Renal pelvis (tissue), 4 donors: ENCODE results near the gene INSRR. TPM values are rescaled to one million over a fixed set of nuclear protein-coding genes. Genes with fewer than 3 reads are reported as not detected.

ENCODE experiments used
- DNase-seq: peaks from one replicate; pipeline ENCODE4 v3.0.0-alpha.2; 2013
- polyA plus RNA-seq, 3 donors: library from polyadenylated mRNA; unstranded; fragments of 120-200 nt; gene quantifications; one replicate each; pipeline ENCODE4 v1.2.1, GENCODE V29; 2013; ENCODE audit not compliant: insufficient read length in 3 of 3

The INSRR gene
- polyA plus RNA-seq, 3 donors = 1.6 to 3.0 (median 2.0) TPM

- DNase-seq = no peak
These were observed 7.0 kb downstream of the INSRR start for GRCh38 chr1:156851779-156852417.

- DNase-seq = no peak
These were observed 9.8 kb downstream of the INSRR start for GRCh38 chr1:156849151-156849496.

- DNase-seq = no peak
These were observed 10.3 kb downstream of the INSRR start for GRCh38 chr1:156848461-156849150.

- DNase-seq = no peak
These were observed 11.1 kb downstream of the INSRR start for GRCh38 chr1:156847591-156848460.

GRCh38 chr1:156846643-156847042, 12.3 kb downstream of the INSRR start:
- DNase-seq = no peak

DNA sequence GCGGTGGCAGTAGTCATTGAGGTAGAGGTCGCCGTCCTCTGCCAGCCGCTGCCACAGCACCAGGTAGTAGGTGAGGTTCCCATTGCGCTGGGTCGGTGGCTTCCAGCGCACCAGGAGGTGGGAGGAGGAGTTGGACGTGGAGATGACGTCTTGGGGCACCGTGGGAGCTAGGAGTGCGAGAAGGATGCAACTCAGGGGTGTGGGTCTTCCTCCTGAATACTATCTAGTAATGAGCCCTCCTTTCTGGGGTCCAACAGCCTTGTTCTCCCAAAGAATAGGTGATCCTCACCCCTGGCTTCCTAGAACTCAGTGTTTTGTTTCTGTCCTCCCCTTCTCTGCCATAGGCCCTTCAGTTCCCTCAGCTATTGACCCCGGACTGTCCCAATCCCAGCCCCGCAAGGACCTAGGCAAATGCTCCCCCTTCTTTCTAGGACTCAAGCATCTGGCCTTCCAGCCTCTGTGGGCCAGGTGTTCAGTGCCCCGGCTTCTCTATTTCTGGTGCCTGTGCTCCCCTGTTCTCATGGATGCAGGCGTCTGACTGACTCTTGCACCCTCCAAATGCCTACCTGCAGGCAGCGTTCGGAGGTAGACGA, 12.9 kb downstream of the INSRR start:
- DNase-seq = no peak

DNA sequence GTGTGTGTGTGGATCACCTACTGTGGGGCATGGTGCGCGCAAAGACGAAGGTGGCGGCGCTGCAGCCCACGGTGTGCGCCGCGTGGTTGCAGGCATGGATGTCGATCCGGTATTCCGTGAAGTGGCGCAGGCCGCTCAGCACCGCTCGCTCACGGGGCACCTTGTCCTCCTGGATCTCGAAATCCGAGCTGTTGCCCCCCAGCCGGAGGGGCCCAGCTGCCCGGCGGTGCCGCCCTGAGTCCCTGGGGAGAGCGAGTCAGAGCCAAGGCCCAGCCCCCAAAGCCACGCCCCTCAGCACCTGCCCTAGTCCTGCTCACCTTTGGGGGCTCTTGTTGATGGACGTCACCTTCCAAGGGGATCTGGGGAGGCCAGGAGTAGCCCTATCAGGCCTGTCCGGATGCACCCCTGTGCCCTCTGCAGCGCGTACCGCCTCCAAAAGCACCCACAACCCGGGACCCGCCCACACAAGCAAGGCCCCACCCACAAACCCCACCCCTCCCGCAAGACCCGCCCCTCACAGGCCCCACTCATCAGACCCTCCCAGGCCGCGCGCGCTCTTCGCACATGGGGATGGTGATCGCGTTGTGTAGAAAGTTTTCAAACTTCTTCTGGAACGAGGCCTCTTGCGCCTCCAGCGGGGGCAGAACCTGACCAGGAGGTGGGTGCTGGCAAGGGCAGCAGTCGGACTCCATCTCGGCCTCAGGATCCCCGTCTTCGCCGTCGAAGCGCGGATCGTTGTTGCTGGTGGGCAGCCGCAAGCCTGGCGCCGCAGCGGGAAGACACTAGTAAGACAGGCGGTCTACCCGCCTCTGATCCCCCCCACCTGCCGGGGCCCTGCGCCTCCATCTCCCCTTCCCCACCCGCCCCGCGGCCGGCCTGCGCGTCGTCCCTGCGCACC, 13.6 kb downstream of the INSRR start:
- no peak for DNase-seq

- no peak for DNase-seq
These were observed 14.3 kb downstream of the INSRR start for GRCh38 chr1:156844638-156845037.

DNA sequence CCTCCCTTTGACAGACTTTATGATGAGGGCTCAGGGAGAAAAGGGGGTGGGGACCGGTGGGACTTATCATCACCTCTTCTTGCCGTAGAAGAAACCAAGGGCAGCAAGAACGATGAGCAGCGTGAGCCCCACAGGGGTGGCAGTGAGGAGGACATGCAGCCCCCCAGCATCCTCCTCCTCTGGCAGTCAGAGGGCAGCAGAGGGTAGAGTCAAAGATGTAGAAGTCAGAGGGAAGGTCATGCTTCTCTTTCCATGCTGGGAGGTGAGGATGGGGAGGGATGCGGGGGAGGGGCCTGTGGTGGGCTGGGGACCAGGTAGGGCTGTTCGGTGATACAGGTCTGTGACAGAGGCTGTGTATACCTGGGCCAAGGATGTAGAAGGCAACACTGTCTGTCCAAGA, 14.8 kb downstream of the INSRR start:
- DNase-seq = no peak

DNA sequence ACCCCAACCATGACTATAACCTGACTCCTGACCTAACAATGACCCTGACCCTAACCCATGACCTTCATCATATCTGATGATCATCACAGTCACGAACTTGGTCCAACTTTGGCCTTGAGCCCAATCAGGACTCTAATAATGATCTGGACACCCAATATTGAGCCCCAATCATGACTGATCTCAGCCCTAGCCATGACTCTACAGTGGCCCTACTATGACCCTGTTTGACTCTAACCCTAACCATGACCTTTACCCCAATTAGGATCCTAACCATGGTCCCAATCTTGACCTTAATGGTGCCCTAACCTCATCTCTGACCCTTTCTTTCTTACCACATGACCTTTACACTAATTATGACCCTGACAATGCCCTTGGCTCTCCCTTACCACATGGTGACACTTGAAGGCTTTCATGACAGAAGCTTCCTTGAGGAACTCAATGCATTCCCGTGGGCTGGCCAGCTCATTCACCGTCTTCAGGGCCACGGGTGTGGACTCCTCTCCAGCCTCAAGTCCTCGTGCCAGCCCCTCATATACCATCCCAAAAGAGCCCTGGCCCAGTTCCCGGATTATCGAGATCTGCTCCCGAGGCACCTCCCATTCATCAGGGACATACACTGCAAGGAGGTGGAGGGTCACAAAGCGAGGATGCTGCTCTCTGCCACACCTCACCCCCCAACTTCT, 16.2 kb downstream of the INSRR start:
- DNase-seq = no peak

DNA sequence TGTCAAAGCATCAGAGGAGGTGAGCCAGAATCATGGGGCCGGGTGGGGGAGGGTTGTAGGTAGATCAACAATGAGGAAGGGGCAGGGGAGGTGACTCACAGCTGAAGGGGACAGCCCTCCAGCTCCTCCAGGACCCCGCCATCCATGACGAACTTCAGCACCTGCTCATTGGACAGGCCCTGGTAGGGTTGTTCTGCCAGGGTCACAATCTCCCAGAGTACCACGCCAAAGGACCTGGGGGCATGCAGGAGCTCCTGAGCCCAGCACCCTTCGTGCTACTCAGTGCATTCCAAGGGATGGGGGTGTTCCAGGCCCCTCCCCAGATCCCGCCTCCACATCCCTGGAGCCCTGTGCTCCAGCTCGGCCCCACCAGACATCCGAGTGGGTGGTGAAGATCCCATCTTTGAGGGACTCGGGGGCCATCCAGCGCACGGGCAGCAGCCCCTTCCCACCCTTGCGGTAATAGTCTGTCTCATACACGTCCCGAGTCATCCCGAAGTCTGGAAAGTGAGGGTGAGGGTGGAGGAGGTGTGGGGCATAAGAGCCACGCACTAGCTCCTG, 17.5 kb downstream of the INSRR start:
- DNase-seq = peak; percentile 49

- DNase-seq = no peak
These were observed 18.0 kb downstream of the INSRR start for GRCh38 chr1:156840898-156841279.

DNA sequence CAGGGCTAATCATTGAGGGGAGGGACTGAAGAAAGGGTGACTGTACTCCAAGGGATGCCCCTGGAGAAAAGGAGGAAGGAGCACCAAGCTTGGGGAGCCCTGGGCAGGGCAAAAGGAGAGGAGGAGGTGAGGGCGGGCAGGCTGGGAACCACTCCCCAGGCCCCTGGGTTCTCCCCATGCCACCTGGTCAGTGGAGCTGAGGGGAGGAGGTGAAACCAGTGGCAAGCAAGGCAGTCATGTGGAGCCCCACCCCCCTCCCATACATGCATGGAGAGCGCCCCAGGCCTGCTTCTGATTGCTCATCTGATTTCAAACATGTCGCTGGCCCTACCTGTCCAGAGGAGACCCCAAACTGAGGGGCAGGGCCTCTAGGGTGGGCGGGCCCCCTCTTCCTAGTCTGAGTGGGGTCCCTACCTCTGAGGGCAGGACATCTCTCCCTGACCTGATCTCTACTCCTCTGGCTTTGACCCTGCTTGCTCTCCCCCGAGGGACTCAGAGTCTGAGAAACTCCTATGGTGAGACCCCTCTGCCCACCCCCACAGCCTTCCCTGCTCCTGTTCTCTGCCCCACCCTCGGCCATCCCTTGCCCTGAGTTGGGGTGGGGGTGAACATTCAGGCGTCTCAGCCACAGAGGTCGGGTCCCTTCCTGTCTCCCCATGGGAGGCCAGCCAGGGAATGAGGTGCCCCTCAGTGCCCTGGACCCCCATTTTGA, 18.6 kb downstream of the INSRR start:
- DNase-seq = no peak

DNA sequence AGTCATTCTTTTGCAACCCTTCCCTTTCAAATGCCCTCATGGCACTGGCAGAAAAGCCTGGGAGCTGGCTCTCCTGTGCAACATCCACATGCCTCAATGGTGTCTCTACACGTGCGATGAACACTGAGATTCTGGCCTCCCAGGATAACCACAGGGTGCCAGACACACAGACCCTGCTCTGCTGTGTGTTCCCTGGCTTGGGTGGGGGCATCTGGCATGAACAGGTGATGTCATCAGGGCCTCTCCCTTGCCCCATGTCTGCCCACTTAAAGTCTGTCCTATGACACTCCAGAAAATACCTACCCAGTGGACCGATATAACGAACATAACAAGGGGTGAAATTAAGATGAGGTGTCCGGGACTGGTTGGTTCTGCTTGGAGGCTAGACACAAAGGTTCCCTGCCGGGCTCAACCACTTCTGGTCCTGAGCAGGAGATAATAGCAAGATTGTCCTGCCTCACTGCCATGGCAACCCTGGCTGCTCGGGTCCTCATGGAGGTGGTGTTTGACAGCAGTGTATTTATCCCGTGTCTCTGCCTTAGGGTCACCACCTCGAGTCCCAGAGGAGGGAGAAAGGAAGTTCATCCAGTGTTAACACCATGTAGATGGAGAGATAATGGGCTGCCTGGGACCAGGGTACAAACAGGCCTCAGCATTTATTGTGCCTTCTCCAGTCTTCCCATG, 19.3 kb downstream of the INSRR start:
- no peak for DNase-seq

- no peak for DNase-seq
These were observed 19.9 kb downstream of the INSRR start for GRCh38 chr1:156838972-156839371.

- no peak for DNase-seq
These were observed 22.0 kb downstream of the INSRR start for GRCh38 chr1:156836892-156837291.

DNA sequence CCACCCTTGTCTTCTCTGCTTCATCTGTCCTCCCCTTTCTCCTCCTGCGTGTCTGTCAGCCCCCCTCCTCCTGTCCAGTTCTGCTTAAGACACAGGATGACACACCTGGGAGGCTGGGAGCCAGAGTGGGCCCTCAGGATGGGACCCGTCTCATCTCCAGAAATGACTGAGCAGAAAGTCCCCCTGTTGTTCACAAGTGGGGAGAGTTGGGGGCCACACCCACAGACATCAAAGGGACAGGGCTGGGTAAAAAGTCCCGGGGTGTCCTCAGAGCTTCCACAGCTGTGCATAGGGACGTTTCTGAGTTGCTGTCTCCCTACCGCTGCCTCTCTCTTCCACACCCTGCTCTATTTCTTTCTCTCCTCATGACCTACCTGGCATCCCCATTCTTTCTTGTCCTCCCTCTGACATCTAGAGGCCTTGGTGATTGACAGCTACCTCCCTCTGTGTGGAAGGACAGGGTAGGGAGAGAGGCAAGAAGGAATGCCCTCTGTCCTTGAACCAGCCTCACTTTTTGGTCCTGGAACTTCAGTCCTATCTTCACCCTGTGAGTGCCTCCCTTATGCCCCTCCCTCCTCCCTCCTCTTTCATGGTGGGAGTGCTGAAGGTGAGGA, 22.8 kb downstream of the INSRR start:
- DNase-seq = no peak

- no peak for DNase-seq
These were observed 24.6 kb downstream of the INSRR start for GRCh38 chr1:156834322-156834721.

DNA sequence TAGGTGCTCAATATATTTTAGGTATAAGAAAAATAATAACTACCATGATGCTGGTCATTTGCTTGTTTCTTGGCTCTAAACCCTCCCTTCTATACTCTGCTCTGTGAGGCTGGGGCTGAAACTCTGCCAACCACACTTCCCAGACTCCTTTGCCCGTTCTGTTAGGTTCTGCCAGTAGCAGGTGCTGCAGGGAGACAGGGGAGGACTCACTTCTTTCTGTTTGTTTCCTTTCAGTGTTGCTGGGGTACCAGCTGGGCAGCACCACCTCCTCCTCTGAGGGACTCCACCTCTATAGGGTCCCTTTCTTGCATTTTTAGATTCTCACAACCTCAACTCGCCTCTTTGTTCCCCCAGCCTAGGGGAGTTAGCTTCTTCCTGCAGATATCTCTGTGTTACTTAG, 25.3 kb downstream of the INSRR start:
- DNase-seq = no peak
